Kidney (tissue), 14 donors: Measurements from ENCODE around the gene LDB3. TPM values are rescaled to one million over a fixed set of nuclear protein-coding genes. Genes with fewer than 3 reads are reported as not detected.

Experiments
- DNase-seq, 5 donors: peaks; one replicate each; pipeline ENCODE4 v3.0.0-alpha.2; 2013 to 2020
- FAIRE-seq: peaks from 2 replicates; lab custom pipeline; 2012; peaks lifted over from hg19 to GRCh38; lab: Jason Lieb, UNC
- H3K27ac ChIP-seq, 2 donors: one replicate each; pipeline ENCODE4 v1.7.0; 2013; ENCODE audit warnings: low read depth in 2 of 2, low read length in 2 of 2, inconsistent platforms in 1 of 2
- H3K27me3 ChIP-seq: one replicate; pipeline ENCODE4 v1.7.1; 2013; ENCODE audit warnings: low read length, inconsistent platforms; ENCODE audit not compliant: control insufficient read depth, insufficient read depth
- H3K36me3 ChIP-seq, 3 donors: one replicate each; pipeline versions ENCODE4 v1.7.0 to v1.7.1; 2013; ENCODE audit warnings: low read length in 3 of 3, control low read depth in 1 of 3, inconsistent platforms in 1 of 3; ENCODE audit not compliant: insufficient read depth in 3 of 3, control insufficient read depth in 2 of 3
- H3K4me1 ChIP-seq, 3 donors: one replicate each; pipeline versions ENCODE4 v1.7.0 to v1.7.1; 2013; ENCODE audit warnings: low read length in 3 of 3, inconsistent platforms in 1 of 3, low read depth in 1 of 3; ENCODE audit not compliant: control insufficient read depth in 2 of 3, insufficient read depth in 2 of 3
- H3K4me3 ChIP-seq, 3 donors: one replicate each; pipeline versions ENCODE4 v1.7.0 to v1.8.1; 2013; ENCODE audit warnings: low read length in 3 of 3, control low read depth in 1 of 3, inconsistent platforms in 1 of 3
- H3K9ac ChIP-seq, 3 donors: one replicate each; pipeline versions ENCODE4 v1.7.0 to v1.7.1; 2013; ENCODE audit warnings: low read length in 3 of 3, control low read depth in 1 of 3, inconsistent platforms in 1 of 3
- H3K9me3 ChIP-seq, 3 donors: one replicate each; pipeline versions ENCODE4 v1.7.0 to v1.7.1; 2013; ENCODE audit warnings: low read length in 3 of 3, control low read depth in 1 of 3, inconsistent platforms in 1 of 3; ENCODE audit not compliant: control insufficient read depth in 2 of 3, insufficient read depth in 1 of 3
- CTCF ChIP-seq: IDR thresholded peaks from 3 replicates; pipeline ENCODE4 v1.5.1; 2012; ENCODE audit warnings: mild to moderate bottlenecking, moderate library complexity, borderline replicate concordance; ENCODE audit not compliant: insufficient read depth; ENCODE audit errors: extremely low read depth
- intact Hi-C: fragments of 100-400 bp; cut with DNase I; formaldehyde crosslinking; loops from one replicate; pipeline ENCODE4 v1.11.1; 2022
- polyA plus RNA-seq: library from polyadenylated mRNA; stranded (reverse); fragments of 350-450 nt; fragmentation: Illumina TruSeq; extraction: RNeasy Lipid Tissue Mini Kit (QIAGEN cat#74804); gene quantifications from one replicate; pipeline ENCODE4 v1.2.3, GENCODE V29; 2014; ENCODE audit warnings: low read depth, low replicate concordance; ENCODE audit not compliant: insufficient read depth
- total RNA-seq: library from RNA; stranded (reverse); fragmentation: NEBNext Ultra II Directional; extraction: Animal tissue kit (Norgen Biotek cat#: 25700); gene quantifications from one replicate; pipeline ENCODE4 v1.2.1, GENCODE V29; 2021
- donor health status: control.
- donor health status: control.
- donor health status: control.
- donor health status: control.
- donor health status: control.
- donor health status: DM: yes; HTN: yes; CAD: no.
- donor health status: Normal renal cell carcinoma (clear cell type).

The LDB3 gene
- total and polyA plus RNA-seq, 2 donors from 2014 or later = 3.3 to 7.7 TPM

- FAIRE-seq (no peak), DNase-seq (peak in 1 of 5 donors; percentile 61)
- H3K27ac ChIP-seq = no peak overlapping the region
- no peaks in the 10 kb centered on the region for H3K27me3 ChIP-seq
- no peaks in the 10 kb centered on the region for H3K9me3 ChIP-seq
- intact Hi-C loops = no loop called here
- no peak overlapping the region for H3K4me3 ChIP-seq
- no peak overlapping the region for H3K9ac ChIP-seq
- no peaks in the 10 kb centered on the region for H3K36me3 ChIP-seq
- TF ChIP-seq CTCF = no peak
- peaks cover 0 to 6% (median 0%) of the 10 kb centered on the region in 3 donors for H3K4me1 ChIP-seq
These were observed 18.7 kb downstream of the LDB3 start for GRCh38 chr10:86686972-86687371.

GRCh38 chr10:86687750-86688149 lies 19.4 kb downstream of the LDB3 start:
- no peak overlapping the region for H3K4me3 ChIP-seq
- H3K4me1 ChIP-seq = peaks cover 0 to 6% (median 0%) of the 10 kb centered on the region in 3 donors
- no peak overlapping the region for H3K27ac ChIP-seq
- FAIRE-seq (no peak), DNase-seq (no peak)
- H3K36me3 ChIP-seq = no peaks in the 10 kb centered on the region
- H3K27me3 ChIP-seq = no peaks in the 10 kb centered on the region
- no peak for TF ChIP-seq CTCF
- no peak overlapping the region for H3K9ac ChIP-seq
- H3K9me3 ChIP-seq = no peaks in the 10 kb centered on the region
- intact Hi-C loops = no loop called here

GRCh38 chr10:86688398-86688921 lies 20.1 kb downstream of the LDB3 start:
- no peaks in the 10 kb centered on the region for H3K27me3 ChIP-seq
- FAIRE-seq = no peak
- peak; percentile 65 to 77 (median 72) for DNase-seq
- H3K9me3 ChIP-seq = no peaks in the 10 kb centered on the region
- peaks cover 0 to 9% (median 0%) of the 10 kb centered on the region in 3 donors for H3K4me1 ChIP-seq
- TF ChIP-seq CTCF = peak; percentile 74
- no peak overlapping the region for H3K9ac ChIP-seq
- no peak overlapping the region for H3K27ac ChIP-seq
- intact Hi-C loops = no loop called here
- no peaks in the 10 kb centered on the region for H3K36me3 ChIP-seq
- no peak overlapping the region for H3K4me3 ChIP-seq

- intact Hi-C loops = no loop called here
- Histone ChIP-seq H3K27ac (no peak overlapping the region), H3K36me3 (no peaks in the 10 kb centered on the region), H3K27me3 (no peaks in the 10 kb centered on the region), H3K9me3 (no peaks in the 10 kb centered on the region), H3K4me1 (peaks cover 0 to 11% (median 0%) of the 10 kb centered on the region in 3 donors), H3K4me3 (no peak overlapping the region), H3K9ac (no peak overlapping the region)
- FAIRE-seq = no peak
- TF ChIP-seq CTCF = no peak
- DNase-seq = peak in 1 of 5 donors; percentile 50
These were observed 20.8 kb downstream of the LDB3 start for GRCh38 chr10:86689146-86689545.
